CD1c-positive myeloid dendritic cell (primary cell): ENCODE results near the gene ERICH2.

Experiments used
- DNase-seq: peaks from one replicate; pipeline ENCODE4 v3.0.0-alpha.2; 2016; ENCODE audit errors: extremely low spot score

The ERICH2 gene

DNA sequence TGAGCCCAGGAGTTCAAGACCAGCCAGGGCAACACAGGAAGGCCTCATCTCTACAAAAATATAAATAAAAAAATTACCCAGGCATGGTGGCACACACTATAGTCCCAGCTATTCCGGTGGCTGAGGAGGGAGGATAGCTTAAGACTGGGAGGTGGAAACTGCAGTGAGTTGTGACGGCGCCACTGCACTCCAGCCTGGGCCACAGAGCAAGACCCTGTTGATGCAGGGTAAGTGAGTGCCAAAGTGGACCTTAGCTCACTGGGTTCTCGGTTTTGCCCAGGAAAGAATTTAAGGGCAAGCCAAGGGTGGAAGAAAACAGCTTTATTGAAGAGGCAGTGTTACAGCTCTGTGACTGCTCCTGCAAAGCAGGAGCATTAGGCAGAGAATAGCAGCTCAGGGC, 6.9 kb upstream of the ERICH2 start:
- no peak for DNase-seq

DNA sequence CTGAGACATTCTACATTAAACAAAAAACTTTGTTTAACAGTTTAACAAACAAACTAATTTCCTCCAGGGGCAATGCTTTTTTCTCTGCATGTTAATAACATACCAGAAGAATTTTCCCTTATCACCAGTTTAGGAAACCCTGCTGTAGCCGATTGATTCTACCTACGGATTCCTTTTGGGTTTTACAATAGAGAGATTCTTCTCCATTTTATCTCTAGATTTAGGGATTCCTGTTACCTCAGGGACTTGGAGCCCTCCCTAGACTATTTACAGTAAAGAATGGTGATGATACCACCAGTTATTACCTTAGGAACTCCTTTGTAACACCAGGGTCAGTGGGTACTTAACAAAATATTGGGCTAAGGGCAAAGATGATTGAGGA, 5.3 kb upstream of the ERICH2 start:
- no peak for DNase-seq

DNA sequence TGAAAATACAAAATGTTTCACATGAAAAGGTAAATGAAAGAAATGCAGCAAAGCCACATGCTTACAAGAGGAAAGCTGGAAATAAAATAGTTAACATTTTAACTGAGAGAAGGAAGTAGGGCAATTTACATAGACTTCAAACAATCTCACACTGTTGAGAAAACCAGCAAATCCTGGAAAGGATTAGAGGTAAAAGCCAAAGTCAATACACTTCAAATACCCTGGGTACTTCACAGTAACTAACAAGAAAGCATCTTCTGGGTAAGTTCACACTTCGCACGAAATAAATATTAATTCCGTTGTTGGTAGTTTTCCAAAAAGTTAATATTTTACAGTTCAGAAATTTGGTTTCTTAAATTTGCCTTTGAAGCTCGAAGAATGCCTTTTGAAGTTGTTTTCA, 3.5 kb upstream of the ERICH2 start:
- no peak for DNase-seq

DNA sequence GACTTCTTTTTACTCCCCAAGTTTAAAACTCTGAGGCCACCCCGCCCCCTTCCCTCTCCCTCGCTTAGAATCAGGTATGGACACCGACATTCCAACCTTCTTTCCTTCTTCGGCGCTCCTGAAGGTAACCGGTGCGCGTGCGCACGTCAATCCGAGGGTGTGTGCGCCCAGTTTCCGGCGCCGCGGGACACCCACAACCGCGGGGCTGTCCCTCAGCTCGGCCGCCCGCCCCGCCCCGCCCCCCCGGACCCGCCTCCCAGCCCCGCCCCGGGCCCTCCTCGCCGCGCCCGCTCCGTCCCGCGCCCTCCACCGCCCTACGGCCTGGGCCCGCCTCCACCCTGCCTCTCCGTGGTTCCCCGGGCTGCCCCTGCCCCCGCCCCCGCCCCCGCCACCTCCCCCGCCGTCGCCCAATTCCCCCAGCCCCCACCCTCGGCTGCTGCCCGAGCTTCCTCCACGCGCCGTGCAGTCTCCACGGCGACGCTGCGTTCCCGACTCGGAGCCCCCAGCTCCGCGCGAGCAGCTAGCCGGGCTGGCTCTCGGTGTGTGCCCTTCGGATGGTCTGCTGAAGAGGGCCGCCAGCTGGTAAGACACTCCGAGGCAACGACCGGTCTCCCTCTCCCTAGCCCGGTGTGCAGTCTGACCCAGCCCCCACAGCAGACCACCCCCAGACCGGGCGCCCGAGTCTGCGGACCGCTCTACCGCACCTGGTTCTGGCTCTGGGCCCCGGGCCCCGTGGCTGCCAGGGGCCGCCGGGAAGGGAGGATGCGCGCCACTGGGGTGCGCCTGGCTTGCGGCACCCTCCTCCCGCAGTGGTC, 635 bp downstream of the ERICH2 start:
- DNase-seq: peak; percentile 53

DNA sequence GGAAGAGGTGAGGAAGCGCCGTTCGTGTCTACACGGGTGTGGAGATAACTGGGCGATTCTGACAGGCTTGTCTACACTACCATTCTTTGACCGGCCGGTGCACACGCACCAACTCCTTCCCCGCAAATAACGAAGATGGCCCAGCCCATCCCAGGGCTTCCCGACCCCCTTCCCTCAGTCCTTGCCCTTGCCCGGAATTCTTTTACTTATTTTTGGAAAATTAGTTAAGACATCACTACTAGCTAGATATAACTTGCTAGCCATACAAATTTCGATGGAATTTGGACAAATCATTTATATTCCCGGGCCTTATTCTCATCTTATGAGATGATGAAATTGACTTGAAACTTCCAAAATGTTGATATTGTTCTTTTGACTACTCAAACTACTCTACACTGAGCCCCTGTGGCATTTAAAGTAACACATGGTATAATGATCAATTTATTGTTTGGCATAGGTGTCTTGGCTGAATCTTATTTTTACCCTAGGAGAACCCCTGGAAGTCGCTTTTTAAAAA, 1.3 kb downstream of the ERICH2 start:
- no peak for DNase-seq

DNA sequence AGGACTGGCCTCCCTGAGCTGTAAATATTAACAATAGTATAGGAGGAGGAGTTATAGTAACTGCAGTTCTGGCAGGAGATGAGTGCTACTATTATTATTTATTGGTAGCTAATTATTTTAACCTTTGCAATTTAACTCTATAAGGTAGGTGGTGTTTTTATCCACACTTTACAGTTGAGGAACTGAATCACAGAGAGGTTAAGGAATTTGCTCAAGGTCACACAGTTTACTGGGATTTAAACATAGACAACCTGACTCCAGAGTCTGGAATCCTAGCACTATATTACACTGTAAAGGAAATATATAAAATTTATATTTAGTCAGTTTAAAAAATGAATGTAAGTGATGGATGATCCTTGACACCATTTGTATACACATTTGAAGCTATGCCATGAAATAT, 2.1 kb downstream of the ERICH2 start:
- DNase-seq: no peak

DNA sequence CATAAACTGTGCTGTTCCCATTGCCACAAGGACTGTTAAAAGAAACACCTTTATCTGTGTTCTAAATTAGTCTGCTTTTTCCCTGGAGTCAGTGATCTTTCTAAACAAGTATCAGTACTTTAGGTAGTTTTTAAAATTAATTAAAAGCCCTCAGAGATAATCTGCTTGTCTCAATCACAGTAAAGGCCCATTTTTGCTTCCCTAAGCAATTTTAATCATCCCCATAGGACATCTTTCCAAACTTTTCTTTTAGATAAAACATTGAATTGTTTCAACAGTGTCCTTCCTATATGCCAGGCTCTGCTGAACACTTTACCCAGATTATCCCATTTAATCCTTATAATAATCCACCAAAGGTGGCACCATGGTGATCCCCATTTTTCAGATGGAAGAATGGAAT, 3.9 kb downstream of the ERICH2 start:
- DNase-seq: no peak

DNA sequence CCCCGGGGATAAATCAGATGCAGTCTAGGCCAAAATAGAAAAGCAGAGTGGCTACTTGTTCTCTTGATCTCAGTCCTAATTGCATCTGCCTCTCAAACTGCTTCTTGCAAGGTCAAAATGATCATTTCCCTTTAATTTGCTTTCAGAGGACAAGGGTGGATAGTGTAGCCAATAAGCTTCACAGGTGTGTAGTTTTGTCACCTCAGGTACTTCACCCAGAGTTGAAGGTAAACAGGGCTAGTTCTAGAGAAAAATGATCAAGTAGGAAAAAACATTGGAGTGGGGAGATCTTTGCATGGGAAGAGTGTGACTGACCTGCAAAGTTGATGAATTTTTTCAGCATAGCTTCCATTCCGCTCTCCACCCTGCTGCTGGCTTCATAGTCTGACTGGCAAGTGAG, 8.7 kb downstream of the ERICH2 start:
- no peak for DNase-seq

DNA sequence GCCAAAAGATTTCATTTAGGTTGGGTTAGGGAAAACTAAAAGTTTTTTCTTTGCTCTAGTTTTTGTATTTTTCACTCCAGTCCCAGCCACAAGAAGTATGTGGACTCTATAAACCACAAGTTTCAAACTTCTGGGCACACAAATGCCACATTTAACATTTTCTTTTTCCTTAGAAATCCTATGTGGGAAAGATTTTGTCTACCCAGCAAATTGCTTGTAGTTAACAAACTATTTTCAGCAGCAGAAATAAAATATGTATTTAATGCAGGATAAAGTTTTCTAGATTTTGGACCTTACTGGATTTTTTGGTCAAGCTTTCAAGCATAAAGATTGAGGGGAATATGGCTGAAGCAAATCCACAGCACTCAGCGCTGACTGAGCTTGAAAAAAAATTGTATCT, 9.1 kb downstream of the ERICH2 start:
- no peak for DNase-seq

DNA sequence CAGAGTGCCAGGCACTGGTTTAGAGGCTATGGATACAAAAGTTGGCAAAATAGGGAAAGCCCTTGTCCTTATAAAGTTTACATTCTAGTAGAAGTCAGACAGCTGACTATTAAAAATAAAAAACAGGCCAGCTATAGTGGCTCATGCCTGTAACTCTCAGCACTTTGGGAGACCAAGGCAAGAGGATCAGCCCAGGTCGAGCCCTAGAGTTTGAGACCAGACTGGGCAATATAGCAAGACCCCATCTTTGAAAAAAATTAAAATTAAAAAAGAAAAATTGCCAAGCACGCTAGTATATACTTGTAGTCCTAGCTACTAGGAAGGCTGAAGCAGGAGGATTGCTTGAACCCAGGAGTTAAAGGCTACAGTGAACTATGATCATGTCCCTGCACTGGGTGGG, 12.5 kb downstream of the ERICH2 start:
- DNase-seq: no peak

DNA sequence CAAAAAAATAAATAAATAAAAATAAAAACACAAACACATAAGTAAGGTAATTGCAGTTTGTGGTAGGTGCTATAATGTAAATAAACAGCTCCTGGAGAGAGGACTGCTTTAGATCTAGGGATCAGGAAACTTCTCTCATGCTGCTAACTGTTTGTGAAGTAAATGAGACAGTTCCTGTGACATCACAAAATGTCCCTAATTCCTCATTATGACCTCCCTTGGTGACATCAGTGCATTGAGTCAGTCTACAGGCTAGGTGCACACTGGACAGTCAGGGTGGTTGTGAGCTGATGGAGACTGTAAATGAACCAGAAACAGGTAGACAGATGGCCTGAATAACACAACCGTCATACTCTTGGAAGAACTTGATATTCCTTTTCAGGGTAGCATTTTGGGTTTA, 13.4 kb downstream of the ERICH2 start:
- no peak for DNase-seq

DNA sequence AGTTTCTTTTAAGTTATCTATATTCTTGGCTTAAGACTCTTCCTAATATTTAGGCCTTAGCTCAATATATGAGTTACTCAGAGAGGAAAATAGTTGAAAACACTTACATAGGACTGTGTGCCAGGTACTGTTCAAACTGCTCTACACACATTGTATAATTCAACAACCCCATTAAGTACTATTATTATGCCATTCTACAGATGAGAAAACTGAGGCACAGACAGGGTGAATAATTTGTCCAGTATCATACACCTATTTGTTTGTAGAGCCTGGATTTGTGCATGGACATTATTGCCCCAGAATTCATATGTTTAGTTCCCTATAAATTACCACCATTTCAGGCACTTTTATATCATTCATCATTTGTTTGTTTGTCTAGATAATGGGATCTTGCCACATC, 28.8 kb downstream of the ERICH2 start:
- DNase-seq: no peak

DNA sequence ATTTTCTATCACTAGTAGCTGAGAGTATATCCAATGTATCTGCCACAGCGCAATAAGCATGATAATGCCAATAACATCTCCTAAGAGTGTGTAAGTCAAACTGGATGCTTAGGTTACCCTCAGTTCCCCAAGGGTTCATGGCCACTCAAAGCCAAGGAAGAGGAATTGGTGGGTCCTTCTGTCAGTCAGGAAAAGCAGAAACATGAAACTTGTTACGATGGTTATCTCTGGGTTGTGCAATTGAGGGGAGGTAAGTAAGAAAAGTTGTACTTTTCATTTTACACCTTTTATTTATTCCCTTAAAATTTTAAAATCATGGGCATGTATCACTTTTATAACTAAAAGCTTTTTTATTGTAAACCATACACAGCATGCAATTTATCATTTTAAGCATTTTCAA, 36.4 kb downstream of the ERICH2 start:
- DNase-seq: no peak

DNA sequence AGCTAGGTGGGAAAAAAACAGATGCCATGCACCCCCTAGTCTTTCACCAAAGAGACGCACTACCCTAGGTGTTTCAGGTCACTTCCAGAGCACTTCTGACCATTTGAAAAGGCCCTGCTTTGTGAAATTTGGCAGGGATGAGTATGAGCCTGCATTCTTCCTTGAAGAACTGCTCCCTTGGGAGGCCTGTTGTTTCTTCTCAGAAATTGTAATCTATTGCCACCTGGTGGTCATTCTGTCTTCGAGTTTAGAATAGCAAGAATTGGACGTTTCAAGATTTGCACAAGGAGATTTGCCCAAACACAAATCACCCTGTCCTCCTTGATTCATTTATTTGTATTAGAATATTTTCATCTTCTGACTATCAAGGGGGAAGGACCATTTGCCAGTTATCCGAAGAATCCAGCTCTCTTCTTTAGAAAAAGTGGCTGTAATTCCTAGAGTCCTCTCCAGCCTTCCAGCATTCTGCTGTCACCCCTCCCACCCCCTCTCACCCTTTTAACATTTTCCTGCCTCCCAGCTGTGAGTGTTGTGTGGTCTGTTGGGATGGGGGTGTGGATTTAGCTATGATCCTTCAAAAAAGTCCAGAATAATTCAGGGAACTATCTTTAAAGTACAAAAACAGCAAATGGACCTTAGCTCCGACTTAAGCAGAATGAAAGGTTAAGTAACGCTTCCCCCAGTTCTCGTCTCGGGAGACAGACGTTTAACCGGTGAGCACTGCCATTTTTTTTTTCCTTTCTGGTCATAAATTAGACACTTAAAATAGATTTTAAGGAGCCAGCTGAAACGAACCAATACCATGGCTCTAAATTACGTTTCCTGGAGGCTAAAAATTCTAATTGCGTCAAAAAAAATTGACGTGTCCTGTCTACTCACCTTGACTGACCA, 42.8 kb downstream of the ERICH2 start:
- peak; percentile 81 for DNase-seq

DNA sequence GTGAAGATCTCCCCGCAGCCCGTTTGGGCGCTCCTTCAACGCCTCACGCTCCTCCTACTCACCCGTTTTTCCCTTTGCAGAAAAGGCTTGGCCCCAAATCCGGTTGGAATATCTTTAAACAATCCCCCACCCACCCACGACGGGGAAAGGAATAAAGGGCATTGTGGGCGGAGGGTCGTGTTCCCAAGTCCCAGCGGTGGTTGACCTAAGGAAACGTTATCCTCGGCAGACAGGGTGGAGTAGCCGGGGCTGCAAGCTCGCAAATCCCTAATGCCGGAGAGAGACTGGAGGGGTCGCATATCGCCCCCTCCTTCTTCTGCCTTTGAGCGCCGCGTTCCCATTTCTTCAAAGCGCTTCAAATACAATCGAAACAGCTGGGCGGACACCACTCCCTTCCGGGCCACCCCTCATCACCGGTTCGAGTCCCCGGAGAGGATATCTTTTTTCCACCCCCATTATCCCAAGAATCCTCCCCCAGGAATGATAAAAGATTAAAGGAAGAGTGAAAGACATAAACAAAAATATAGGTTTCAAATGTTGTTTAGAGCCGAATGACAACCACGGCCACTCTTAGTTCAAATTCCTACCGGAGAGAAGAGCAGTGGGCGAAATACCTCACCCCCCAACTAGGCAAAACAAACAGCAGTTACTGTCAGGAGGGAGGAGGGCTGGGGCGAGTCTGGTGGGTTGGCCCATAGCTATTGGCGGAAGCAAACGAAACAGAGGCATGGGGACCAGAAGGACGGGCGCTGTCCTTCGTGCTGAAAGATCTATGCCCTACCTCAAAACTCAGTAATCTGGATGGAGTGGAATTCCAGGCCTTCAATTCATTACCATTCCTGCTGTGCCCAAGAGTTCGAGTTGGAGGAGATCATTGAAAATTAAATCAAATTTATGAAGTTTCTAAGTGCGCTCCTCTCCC, 43.7 kb downstream of the ERICH2 start:
- DNase-seq: no peak

DNA sequence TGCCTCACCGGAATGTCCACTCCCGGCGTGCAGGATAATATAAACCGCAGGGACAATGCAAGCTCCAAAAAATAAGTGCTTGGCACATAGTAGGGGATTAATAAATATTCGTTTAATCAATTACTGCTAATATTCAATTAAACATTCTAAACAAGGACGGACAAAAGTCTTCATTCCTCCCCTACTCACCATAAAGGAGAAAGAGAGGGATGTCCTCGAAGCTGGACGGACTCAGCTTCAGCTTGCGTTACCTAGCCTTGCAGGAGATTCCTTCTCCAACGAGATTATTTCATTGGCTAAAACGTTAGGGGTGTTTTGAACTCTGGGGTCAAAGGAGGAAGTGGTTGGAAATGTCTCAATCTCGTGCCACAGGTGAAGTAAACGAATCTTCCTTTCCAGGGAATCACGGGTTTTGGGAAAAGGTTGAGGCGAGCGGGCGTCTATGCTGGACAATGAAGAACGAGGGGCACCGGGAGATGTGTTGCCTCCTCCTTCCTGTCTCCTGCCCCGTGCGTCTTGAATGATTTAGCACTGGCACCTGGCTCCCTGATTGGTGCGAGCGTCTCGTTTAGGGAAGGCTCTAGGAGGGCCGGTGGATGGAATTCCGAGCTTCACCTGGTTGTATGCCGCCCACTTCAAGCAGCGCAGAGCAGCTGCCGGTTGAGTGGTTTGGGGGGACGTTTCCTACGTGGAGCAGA, 44.5 kb downstream of the ERICH2 start:
- no peak for DNase-seq

DNA sequence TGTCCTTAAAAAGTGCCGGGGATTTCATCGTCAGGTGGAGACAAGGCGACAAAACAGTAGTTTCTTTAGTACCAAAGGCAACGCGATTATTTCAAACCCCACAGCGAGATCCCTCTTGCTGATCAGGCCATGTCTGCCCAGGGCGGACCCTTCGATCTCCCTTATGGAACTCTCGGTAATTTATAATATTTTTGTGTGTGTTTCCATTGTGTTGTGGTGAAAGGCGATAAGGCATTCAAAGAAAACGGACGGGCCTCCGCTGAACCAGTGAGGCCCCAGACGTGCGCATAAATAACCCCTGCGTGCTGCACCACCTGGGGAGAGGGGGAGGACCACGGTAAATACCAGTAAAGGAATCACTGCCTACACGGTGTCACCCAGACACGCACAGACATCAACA, 45.1 kb downstream of the ERICH2 start:
- DNase-seq: no peak

DNA sequence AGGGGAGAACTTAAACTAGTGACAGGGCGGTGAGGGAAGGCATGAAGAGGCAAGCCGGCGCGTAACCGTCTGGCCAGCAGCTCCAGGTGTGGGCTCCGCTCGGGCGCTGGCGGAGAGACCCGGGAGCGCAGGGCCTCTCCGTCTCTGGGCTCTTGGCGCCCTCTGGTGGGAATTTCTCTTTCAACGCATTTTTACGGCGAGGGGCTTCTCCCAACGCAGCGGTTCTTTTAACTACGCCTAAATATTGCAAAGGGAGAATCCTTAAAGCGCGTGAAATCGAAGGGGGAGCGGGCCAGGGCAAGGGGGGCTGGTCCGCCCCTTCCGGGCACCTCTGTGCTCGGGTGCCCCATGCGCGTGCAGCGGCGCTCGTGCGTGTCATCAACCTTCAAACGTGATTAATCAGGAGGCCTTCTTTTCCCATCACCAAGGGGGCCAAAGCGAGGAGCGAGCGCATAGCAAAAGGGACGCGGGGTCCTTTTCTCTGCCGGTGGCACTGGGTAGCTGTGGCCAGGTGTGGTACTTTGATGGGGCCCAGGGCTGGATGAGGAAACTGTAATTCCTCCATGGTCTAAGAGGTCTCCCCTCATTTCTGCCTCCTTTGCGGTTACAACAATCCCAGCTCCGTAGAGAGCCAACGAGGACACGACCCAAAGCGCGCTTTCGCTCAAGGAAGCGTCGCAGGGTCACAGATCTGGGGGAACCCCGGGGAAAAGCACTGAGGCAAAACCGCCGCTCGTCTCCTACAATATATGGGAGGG, 45.7 kb downstream of the ERICH2 start:
- peak; percentile 59 for DNase-seq

DNA sequence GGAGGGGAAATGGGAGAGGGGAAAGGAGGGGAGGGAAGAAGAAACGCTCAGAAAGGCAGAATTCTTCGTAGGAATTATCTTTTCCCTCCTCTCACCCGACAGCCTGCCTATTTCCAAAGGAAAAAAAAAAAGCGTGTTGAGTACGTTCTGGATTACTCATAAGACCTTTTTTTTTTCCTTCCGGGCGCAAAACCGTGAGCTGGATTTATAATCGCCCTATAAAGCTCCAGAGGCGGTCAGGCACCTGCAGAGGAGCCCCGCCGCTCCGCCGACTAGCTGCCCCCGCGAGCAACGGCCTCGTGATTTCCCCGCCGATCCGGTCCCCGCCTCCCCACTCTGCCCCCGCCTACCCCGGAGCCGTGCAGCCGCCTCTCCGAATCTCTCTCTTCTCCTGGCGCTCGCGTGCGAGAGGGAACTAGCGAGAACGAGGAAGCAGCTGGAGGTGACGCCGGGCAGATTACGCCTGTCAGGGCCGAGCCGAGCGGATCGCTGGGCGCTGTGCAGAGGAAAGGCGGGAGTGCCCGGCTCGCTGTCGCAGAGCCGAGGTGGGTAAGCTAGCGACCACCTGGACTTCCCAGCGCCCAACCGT, 46.4 kb downstream of the ERICH2 start, which contains the start of gene GAD1:
TSS of gene GAD1 (plus strand) at position 384 of the 589 bp plus-strand sequence. CDS start 1,705 bp downstream, outside the sequence.
- peak; percentile 85 for DNase-seq
